Right atrium auricular region (tissue), 2 donors: ENCODE data around the gene LMBR1. TPM values are rescaled to one million over a fixed set of nuclear protein-coding genes. Genes with fewer than 3 reads are reported as not detected.
"Not testable (repeated sequence)": the region's sequence is repeated elsewhere in the genome, so short reads cannot be mapped to it uniquely, and the experiment has no call there.

Experiments
- DNase-seq: peaks from one replicate; pipeline ENCODE4 v3.0.0-alpha.2; 2019; ENCODE audit warnings: low spot score
- H3K27ac ChIP-seq, 2 donors: fragments of 200-600 bp; sonication (generic); 1 replicate in 1 of 2; 2 replicates in 1 of 2; pipeline ENCODE4 v1.5.1; 2016 to 2019
- H3K27me3 ChIP-seq, 2 donors: fragments of 200-600 bp; sonication (generic); one replicate each; pipeline versions ENCODE4 v1.5.1 to v1.6.0; 2017 to 2019
- H3K36me3 ChIP-seq: fragments of 200-600 bp; sonication (generic); one replicate; pipeline ENCODE4 v1.5.1; 2016
- H3K4me1 ChIP-seq, 2 donors: fragments of 200-600 bp; sonication (generic); one replicate each; pipeline versions ENCODE4 v1.5.1 to v1.6.0; 2017 to 2019
- H3K4me3 ChIP-seq, 2 donors: fragments of 200-600 bp; sonication (generic); 1 replicate in 1 of 2; 2 replicates in 1 of 2; pipeline ENCODE4 v1.5.1; 2017 to 2019; ENCODE audit warnings: mild to moderate bottlenecking in 1 of 2, moderate library complexity in 1 of 2
- H3K9me3 ChIP-seq, 2 donors: fragments of 200-600 bp; sonication (generic); one replicate each; pipeline ENCODE4 v1.5.1; 2019
- total RNA-seq, 2 donors: library from RNA; depleted of rRNA; stranded (reverse); fragments of >200 nt; gene quantifications; one replicate each; pipeline ENCODE4 v1.1.0, GENCODE V29; 2016
- TF ChIP-seq, protein P1 (sequence below), 2 donors: fragments of 200-600 bp; sonication (generic); IDR thresholded peaks; one replicate each; pipeline ENCODE4 v1.5.1; 2019; ENCODE audit warnings: antibody characterized with exemption in 2 of 2

LMBR1 gene
- total RNA-seq, 2 donors from 2014 or later: 32.4 to 33.7 TPM

DNA sequence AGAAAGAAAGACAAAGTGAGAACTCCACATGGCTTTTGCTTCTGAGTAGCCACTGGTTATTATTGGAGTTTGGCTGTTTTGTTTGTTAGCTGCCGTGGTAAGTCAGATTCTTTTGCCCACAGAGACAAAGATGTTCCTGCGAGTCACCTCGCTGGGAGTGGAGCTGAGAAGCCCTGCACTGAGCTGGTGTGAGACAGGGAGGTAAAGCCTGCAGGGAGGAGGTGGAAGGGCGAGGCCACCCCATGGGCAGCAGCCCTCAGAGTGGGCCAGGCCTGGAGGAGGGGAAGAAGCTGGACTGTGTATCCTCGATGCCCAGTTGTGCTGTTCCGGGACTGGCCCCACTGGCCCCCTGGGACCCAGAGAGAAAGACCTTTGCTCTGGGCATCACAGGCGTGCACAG, 42.3 kb upstream of the LMBR1 start:
- Histone ChIP-seq H3K36me3 (no peaks in the 10 kb centered on the region), H3K4me1 (no peaks in the 10 kb centered on the region), H3K9me3 (no peaks in the 10 kb centered on the region), H3K27me3 (no peaks in the 10 kb centered on the region), H3K4me3 (no peak overlapping the region), H3K27ac (no peak overlapping the region)
- TF ChIP-seq, protein P1, sequence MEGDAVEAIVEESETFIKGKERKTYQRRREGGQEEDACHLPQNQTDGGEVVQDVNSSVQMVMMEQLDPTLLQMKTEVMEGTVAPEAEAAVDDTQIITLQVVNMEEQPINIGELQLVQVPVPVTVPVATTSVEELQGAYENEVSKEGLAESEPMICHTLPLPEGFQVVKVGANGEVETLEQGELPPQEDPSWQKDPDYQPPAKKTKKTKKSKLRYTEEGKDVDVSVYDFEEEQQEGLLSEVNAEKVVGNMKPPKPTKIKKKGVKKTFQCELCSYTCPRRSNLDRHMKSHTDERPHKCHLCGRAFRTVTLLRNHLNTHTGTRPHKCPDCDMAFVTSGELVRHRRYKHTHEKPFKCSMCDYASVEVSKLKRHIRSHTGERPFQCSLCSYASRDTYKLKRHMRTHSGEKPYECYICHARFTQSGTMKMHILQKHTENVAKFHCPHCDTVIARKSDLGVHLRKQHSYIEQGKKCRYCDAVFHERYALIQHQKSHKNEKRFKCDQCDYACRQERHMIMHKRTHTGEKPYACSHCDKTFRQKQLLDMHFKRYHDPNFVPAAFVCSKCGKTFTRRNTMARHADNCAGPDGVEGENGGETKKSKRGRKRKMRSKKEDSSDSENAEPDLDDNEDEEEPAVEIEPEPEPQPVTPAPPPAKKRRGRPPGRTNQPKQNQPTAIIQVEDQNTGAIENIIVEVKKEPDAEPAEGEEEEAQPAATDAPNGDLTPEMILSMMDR (IDR thresholded peaks at IDR 0.05): no peak
- no peak for DNase-seq

DNA sequence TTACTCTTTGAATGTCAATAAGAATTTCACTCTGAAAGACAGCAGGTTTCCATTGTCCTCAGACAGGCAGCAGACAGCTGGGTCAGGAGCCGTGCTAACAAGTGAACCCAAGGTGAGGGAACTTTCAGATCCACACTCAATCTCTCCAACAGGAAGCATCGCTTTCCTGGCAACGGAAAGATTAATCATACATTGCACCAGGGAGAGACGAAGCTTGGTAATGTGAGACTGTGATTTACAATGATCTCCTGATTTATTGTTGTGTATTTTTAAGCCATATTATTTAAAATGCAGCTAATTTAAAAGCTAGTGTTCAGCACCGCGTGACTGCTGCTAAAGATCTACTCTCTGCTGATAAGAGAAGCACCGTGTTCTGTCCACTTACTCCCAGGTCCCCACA, 39.0 kb upstream of the LMBR1 start:
- DNase-seq: no peak
- TF ChIP-seq, protein P1 (IDR thresholded peaks at IDR 0.05): no peak
- no peaks in the 10 kb centered on the region for H3K4me1 ChIP-seq
- no peak overlapping the region for H3K4me3 ChIP-seq
- H3K27me3 ChIP-seq: no peaks in the 10 kb centered on the region
- no peaks in the 10 kb centered on the region for H3K36me3 ChIP-seq
- H3K9me3 ChIP-seq: no peaks in the 10 kb centered on the region
- no peak overlapping the region for H3K27ac ChIP-seq

DNA sequence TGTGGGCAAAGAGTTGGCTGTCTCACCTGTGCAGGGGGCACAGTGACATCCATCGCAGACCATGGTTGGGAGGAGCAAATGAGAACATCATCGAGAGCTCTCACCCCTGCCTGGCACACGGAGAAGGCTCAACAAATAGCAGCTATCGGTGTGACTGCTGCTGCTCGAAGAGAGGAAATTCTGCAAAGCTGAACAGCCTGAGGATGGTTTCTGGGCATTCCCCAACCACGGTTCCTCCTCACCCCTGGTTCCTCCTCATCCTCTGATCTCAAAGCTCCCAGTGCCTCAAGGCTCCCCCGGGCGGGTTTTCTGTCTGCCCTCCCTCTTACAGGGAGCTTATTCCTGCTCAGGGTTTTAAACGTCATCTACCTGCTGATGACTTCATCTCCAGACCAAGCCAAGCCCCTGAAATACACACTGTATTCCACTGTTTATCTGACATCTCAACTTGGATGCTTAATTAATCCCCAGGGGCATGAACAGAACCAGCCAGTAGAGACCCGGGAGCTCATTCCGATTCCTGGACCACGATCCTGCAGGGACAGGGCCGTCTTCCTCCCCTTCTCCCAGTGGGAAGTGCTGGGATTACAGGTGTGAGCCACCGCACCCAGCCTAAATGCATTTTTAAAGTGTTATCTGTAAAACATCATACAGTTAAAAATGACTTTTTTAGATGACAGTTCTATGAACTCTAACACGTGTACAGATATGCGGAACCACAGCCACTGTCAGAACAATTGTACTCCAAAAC, 37.0 kb upstream of the LMBR1 start:
- Histone ChIP-seq H3K27me3 (no peaks in the 10 kb centered on the region), H3K27ac (no peak overlapping the region), H3K9me3 (no peaks in the 10 kb centered on the region), H3K4me1 (no peaks in the 10 kb centered on the region), H3K4me3 (no peak overlapping the region), H3K36me3 (no peaks in the 10 kb centered on the region)
- TF ChIP-seq, protein P1 (IDR thresholded peaks at IDR 0.05): no peak
- no peak for DNase-seq

DNA sequence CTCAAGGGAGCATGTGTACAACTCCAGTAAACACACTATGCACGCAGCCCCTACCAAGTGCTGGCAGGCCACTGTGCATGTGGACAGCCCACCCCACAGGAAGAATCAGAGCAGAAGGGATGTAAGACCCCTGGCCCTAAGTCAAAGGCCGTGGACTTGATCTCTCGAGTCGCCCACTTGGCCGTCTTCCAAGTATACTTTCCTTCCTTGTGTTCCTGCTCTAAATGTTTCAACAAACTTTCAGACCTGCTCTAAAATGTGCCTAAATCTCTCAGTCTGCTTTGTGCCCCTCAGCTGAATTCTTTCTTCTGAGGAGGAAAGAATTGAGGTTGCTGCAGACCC, 35.4 kb upstream of the LMBR1 start:
- TF ChIP-seq, protein P1 (IDR thresholded peaks at IDR 0.05): no peak
- Histone ChIP-seq H3K4me1 (no peaks in the 10 kb centered on the region), H3K27me3 (no peaks in the 10 kb centered on the region), H3K9me3 (no peaks in the 10 kb centered on the region), H3K4me3 (no peak overlapping the region), H3K36me3 (no peaks in the 10 kb centered on the region), H3K27ac (no peak overlapping the region)
- DNase-seq: no peak

DNA sequence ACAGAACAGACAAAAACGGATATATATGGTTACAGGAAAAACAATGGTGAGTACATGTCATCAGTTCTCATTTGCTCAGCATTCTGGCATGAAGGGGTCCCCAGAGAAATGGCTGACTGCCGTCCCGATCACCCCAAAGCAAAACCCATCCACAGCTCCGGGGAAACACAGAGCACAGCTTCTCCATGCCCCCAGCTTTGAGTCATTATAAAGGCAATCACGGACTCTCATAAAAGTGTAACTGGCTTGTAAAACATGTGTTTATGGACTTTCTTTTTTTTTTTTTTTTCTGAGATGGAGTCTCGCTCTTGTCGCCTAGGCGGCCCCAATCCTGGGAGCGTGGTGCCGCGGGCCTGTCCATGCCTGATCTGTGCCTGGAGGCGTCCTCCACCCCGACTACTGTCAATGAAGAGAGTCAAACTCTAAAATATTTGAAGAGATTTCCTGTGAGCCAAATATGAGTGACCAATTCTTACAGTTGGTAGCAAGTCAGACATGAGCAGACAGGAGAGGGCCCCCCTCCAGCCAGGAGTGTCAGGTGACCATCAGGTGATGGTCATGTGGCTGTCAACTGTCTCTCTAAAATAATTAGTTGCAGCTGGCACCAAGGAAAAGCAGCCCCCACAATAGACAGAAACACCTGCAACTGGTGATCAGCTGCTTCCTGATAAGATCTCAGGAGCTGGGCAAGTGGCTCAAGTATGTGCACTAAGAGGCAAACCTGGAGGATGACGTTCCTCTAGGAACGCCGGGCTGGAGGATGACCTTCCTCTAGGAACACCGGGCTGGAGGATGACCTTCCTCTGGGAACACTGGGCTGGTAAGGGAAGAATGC, 34.8 kb upstream of the LMBR1 start:
- TF ChIP-seq, protein P1 (IDR thresholded peaks at IDR 0.05): no peak
- no peak overlapping the region for H3K4me3 ChIP-seq
- no peaks in the 10 kb centered on the region for H3K4me1 ChIP-seq
- no peaks in the 10 kb centered on the region for H3K36me3 ChIP-seq
- H3K9me3 ChIP-seq: no peaks in the 10 kb centered on the region
- DNase-seq: no peak
- H3K27me3 ChIP-seq: no peaks in the 10 kb centered on the region
- no peak overlapping the region for H3K27ac ChIP-seq

DNA sequence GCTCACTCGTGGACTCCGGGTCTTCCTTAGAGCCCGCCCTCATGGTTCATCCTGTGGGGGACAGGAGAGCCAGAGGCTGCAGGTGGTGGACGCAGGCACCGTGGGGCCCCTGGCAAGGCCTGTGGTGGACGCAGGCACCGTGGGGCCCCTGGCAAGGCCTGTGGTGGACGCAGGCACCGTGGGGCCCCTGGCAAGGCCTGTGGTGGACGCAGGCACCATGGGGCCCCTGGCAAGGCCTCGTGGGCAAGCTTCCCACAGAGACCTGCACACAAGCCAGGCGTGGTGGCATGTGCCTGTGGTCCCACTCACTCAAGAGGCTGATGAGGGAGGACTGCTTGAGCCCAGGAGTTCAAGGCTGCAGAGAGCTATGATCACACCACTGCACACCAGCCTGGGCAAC, 32.8 kb upstream of the LMBR1 start:
- not testable (repeated sequence) for H3K27ac ChIP-seq, H3K27me3 ChIP-seq, H3K4me1 ChIP-seq, H3K9me3 ChIP-seq, H3K4me3 ChIP-seq, DNase-seq, H3K36me3 ChIP-seq

DNA sequence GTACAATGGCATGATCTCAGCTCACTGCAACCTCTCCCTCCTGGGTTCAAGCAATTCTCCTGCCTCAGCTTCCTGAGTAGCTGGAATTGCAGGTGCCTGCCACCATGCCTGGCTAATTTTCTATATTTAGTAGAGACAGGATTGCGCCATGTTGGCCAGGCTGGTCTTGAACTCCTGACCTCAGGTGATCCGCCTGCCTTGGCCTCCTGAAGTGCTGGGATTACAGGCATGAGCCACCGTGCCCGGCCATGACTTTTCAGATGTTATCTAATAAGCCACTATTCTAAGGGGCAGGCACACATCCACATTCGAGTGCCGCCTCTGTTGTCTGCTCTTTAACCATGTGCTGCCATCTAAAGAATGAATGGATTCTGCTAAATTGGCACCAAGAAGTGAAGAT, 29.3 kb upstream of the LMBR1 start:
- H3K4me1 ChIP-seq, H3K9me3 ChIP-seq, H3K27me3 ChIP-seq, H3K36me3 ChIP-seq, DNase-seq, H3K4me3 ChIP-seq, H3K27ac ChIP-seq: not testable (repeated sequence)

DNA sequence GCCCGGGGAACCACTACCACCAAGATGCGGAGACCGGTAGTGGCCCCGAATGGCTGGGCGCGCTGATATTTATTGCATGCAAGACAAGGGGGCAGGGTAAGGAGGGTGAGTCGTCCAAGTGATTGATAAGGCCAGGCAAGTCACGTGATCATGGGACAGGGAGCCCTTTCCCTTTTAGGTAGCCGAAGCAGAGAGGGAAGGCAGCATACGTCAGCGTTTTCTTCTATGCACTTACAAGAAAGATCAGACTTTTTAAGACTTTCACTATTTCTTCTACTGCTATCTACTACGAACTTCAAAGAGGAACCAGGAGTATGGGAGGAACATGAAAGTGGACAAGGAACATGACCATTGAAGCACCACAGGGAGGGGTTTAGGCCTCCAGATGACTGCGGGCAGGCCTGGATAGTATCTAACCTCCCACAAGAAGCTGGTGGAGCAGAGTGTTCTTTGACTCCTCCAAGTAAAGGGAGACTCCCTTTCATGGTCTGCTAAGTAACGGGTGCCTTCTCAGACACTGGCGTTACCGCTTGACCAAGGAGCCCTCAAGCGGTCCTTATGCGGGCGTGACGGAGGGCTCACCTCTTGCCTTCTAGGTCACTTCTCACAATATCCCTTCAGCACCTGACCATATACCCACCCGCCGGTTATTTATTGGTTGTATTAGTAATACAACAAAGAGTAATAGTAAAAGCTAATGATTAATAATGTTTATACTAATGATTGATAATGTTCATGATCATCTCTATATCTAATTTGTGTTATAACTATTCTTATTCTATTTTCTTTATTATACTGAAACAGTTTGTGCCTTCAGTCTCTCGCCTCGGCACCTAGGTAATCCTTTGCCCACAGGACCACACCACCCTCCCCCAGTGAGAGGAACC, 27.7 kb upstream of the LMBR1 start:
- H3K27ac ChIP-seq, H3K9me3 ChIP-seq, H3K36me3 ChIP-seq, H3K4me3 ChIP-seq, DNase-seq, H3K4me1 ChIP-seq, H3K27me3 ChIP-seq: not testable (repeated sequence)
